ENCODE measurements around the gene ZNF23. TPM values are rescaled to one million over a fixed set of nuclear protein-coding genes. Genes with fewer than 3 reads are reported as not detected.

Gene ZNF23
- total RNA-seq, 4 donors from 2014 or later, result 11.0 to 23.0 (median 14.6) TPM

GRCh38 chr16:71431176-71431575, 30.9 kb downstream of the ZNF23 start:
- Histone ChIP-seq H3K27ac (no peak overlapping the region), H3K4me3 (no peak overlapping the region), H3K4me1 (no peaks in the 10 kb centered on the region), H3K36me3 (no peaks in the 10 kb centered on the region), H3K27me3 (peaks cover 51% of the 10 kb centered on the region), H3K9me3 (peaks cover 0 to 19% (median 0%) of the 10 kb centered on the region in 3 donors)
- ATAC-seq, result no peak
- 87% methylated on average over 8 of the region's 14 CpGs; no CpG with 5 or more reads in 1 of the 2 donors for WGBS, 2 donors (ENCODE audit: low coverage in 1 of 2)
- TF ChIP-seq CTCF (IDR thresholded peaks at IDR 0.05) (no peak), POLR2A (IDR thresholded peaks at IDR 0.05) (no peak), EP300 (IDR thresholded peaks at IDR 0.05) (no peak), POLR2AphosphoS5 (IDR thresholded peaks at IDR 0.05) (no peak)

DNA sequence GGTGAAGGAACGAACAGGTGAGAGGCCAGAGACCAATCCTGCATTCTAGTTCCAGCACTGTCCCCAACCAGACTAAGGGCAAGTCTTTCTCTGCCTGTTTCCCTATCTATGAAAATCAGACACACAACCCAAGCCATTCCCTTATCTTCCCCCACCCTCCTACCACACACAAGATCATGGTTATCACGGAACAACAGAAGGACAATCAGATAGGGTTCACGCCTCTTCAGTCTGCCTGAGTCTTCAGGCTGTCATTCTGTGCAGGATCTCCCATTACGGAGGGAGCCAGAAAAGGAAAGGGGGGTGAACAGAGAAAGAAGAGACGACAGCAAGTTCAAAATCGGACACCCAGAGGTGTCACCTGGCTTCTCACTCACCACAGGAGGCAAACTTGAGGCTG, 31.3 kb downstream of the ZNF23 start:
- Histone ChIP-seq H3K27ac (no peak overlapping the region), H3K9me3 (peaks cover 0 to 19% (median 0%) of the 10 kb centered on the region in 3 donors), H3K4me3 (no peak overlapping the region), H3K27me3 (peaks cover 52% of the 10 kb centered on the region), H3K36me3 (no peaks in the 10 kb centered on the region), H3K4me1 (no peaks in the 10 kb centered on the region)
- no peak for TF ChIP-seq POLR2AphosphoS5 (IDR thresholded peaks at IDR 0.05)
- no peak for TF ChIP-seq POLR2A (IDR thresholded peaks at IDR 0.05)
- TF ChIP-seq EP300 (IDR thresholded peaks at IDR 0.05), result no peak
- TF ChIP-seq CTCF (IDR thresholded peaks at IDR 0.05), result no peak
- 64 to 75% methylated on average over 2 of the region's 6 CpGs for WGBS, 2 donors (ENCODE audit: low coverage in 1 of 2)
- no peak for ATAC-seq

DNA sequence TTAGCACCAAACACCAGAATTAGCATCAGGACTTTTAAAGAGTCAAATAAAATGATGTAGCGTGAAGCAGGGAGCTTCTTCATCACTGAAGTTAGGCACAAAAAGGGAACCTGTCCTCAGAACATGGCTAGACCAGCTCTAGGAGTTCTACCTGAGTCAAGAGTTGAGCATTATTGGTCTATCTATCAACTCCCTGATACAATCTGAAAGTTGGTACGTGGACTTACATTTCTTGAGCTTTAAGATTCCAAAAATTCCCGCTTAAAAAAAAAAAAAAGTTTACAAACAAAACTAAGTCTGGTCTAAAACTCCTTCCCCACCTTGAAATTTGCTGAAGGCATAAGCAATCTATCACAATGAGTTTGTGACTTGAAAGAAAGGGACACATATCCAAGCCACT, 32.5 kb downstream of the ZNF23 start:
- H3K4me3 ChIP-seq, result no peak overlapping the region
- ATAC-seq, result no peak

DNA sequence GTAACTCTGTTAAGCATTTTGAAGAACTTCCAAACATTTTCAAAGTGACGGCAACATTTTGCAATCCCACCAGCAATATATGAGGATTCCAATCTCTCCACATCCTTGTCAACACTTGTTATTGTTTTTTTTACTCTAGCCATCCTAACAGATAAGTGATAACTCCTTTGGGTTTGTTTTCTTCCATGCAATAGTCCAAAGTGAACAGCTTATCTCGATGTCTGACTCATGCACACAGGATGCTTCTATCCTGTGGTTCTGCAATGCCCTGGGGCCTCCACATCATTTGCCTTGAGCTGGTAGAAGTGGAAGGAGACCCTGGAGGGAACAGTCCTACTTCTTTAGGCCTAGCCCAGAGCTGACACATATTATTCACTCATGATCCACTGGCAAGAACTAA, 33.2 kb downstream of the ZNF23 start:
- no peak for ATAC-seq

More for the DNA sequence above, 32.5 kb downstream of the ZNF23 start:
- H3K4me1 ChIP-seq, result no peaks in the 10 kb centered on the region
- H3K36me3 ChIP-seq, result no peaks in the 10 kb centered on the region
- H3K27ac ChIP-seq, result no peak overlapping the region
- H3K27me3 ChIP-seq, result peaks cover 63% of the 10 kb centered on the region
- peaks cover 0 to 19% (median 0%) of the 10 kb centered on the region in 3 donors for H3K9me3 ChIP-seq
- 80 to 83% methylated on average over 1 to 3 of the region's 3 CpGs for WGBS, 2 donors (ENCODE audit: low coverage in 1 of 2)
- TF ChIP-seq EP300 (IDR thresholded peaks at IDR 0.05) (no peak), POLR2A (IDR thresholded peaks at IDR 0.05) (no peak)

GRCh38 chr16:71428385-71428784, 33.7 kb downstream of the ZNF23 start:
- H3K4me1 ChIP-seq, result no peaks in the 10 kb centered on the region
- no peaks in the 10 kb centered on the region for H3K36me3 ChIP-seq
- H3K9me3 ChIP-seq, result peaks cover 0 to 19% (median 0%) of the 10 kb centered on the region in 3 donors
- H3K27ac ChIP-seq, result no peak overlapping the region
- ATAC-seq, result no peak
- H3K27me3 ChIP-seq, result peaks cover 75% of the 10 kb centered on the region
- TF ChIP-seq POLR2A (IDR thresholded peaks at IDR 0.05) (no peak), POLR2AphosphoS5 (IDR thresholded peaks at IDR 0.05) (no peak), EP300 (IDR thresholded peaks at IDR 0.05) (no peak), CTCF (IDR thresholded peaks at IDR 0.05) (no peak)
- H3K4me3 ChIP-seq, result no peak overlapping the region

More for the DNA sequence above, 33.2 kb downstream of the ZNF23 start:
- H3K36me3 ChIP-seq, result no peaks in the 10 kb centered on the region
- no peak overlapping the region for H3K27ac ChIP-seq
- peaks cover 0 to 19% (median 0%) of the 10 kb centered on the region in 3 donors for H3K9me3 ChIP-seq
- H3K27me3 ChIP-seq, result peaks cover 70% of the 10 kb centered on the region
- no peak overlapping the region for H3K4me3 ChIP-seq
- no peak for TF ChIP-seq EP300 (IDR thresholded peaks at IDR 0.05)
- no peak for TF ChIP-seq POLR2A (IDR thresholded peaks at IDR 0.05)
- no peak for TF ChIP-seq POLR2AphosphoS5 (IDR thresholded peaks at IDR 0.05)
- TF ChIP-seq CTCF (IDR thresholded peaks at IDR 0.05), result no peak
- H3K4me1 ChIP-seq, result no peaks in the 10 kb centered on the region
- WGBS, 2 donors (ENCODE audit: low coverage in 1 of 2), result 69 to 92% methylated on average over 2 of the region's 2 CpGs
